Left lung (tissue), 10 donors: Measurements from ENCODE around the gene KCNN4. TPM values are rescaled to one million over a fixed set of nuclear protein-coding genes. Genes with fewer than 3 reads are reported as not detected.

Experiments
- ATAC-seq: fragments of 200-7000 bp; cut with Tn5 transposase; one replicate; pipeline ENCODE4 v1.9.1; 2020; ENCODE audit warnings: moderate library complexity
- DNase-seq, 4 donors: peaks; one replicate each; pipeline ENCODE4 v3.0.0-alpha.2; 2013 to 2020
- H3K27ac ChIP-seq, 2 donors: fragments of 200-600 bp; sonication (generic) in 1 of 2; one replicate each; pipeline versions ENCODE4 v1.5.0 to v1.8.0; 2020 to 2021
- H3K27me3 ChIP-seq, 2 donors: fragments of 200-600 bp; sonication (generic) in 1 of 2; one replicate each; pipeline versions ENCODE4 v1.5.0 to v1.8.0; 2020 to 2021
- H3K36me3 ChIP-seq, 2 donors: fragments of 200-600 bp; sonication (generic) in 1 of 2; one replicate each; pipeline versions ENCODE4 v1.5.0 to v1.8.0; 2020 to 2021
- H3K4me1 ChIP-seq, 2 donors: fragments of 200-600 bp; one replicate each; pipeline ENCODE4 v1.8.0; 2021
- H3K4me3 ChIP-seq, 2 donors: fragments of 200-600 bp; sonication (generic) in 1 of 2; one replicate each; pipeline versions ENCODE4 v1.5.0 to v1.8.0; 2020 to 2021; ENCODE audit warnings: mild to moderate bottlenecking in 1 of 2
- H3K9me3 ChIP-seq, 2 donors: fragments of 200-600 bp; sonication (generic) in 1 of 2; one replicate each; pipeline versions ENCODE4 v1.5.0 to v1.8.0; 2020 to 2021
- CTCF ChIP-seq, 2 donors: fragments of 200-600 bp; sonication (generic) in 1 of 2; IDR thresholded peaks; one replicate each; pipeline versions ENCODE4 v1.5.0 to v1.8.0; 2021; ENCODE audit warnings: antibody characterized with exemption in 2 of 2
- intact Hi-C, 2 donors: fragments of 100-400 bp; cut with DNase I; formaldehyde crosslinking; loops; one replicate each; pipeline versions ENCODE4 v1.11.2 to v1.14.2; 2022
- polyA plus RNA-seq, 6 donors: library from polyadenylated mRNA; unstranded; fragments of 120-200 nt; gene quantifications; one replicate each; pipeline ENCODE4 v1.2.1, GENCODE V29; 2013; ENCODE audit not compliant: insufficient read length in 6 of 6
- total RNA-seq, 2 donors: library from RNA; stranded (reverse); fragmentation: NEBNext Ultra II Directional; extraction: Animal tissue kit (Norgen Biotek cat#: 25700); gene quantifications; one replicate each; pipeline ENCODE4 v1.2.1, GENCODE V29; 2021
- donor health status: DM: no; HTN: yes; CAD: no.
- donor health status: DM: no; HTN: no; CAD: no.

Gene KCNN4
- total and polyA plus RNA-seq, 8 donors = 0.67 to 21.5 (median 2.5) TPM

- Histone ChIP-seq H3K36me3 (no peaks in the 10 kb centered on the region), H3K27ac (no peak overlapping the region), H3K4me1 (peaks cover 0 to 15% of the 10 kb centered on the region in 2 donors), H3K9me3 (no peaks in the 10 kb centered on the region), H3K27me3 (peaks cover 0 to 25% of the 10 kb centered on the region in 2 donors), H3K4me3 (peak overlapping the region; percentile 35 to 52)
- TF ChIP-seq CTCF (IDR thresholded peaks at IDR 0.05) = no peak
- no peak for ATAC-seq
- DNase-seq = no peak
- intact Hi-C loops = no loop called here
Observed at GRCh38 chr19:43798026-43798545, 17.3 kb upstream of the KCNN4 start.

- no peak overlapping the region for H3K4me3 ChIP-seq
- intact Hi-C loops = no loop called here
- H3K27me3 ChIP-seq = peaks cover 0 to 28% of the 10 kb centered on the region in 2 donors
- no peak for TF ChIP-seq CTCF (IDR thresholded peaks at IDR 0.05)
- H3K36me3 ChIP-seq = no peaks in the 10 kb centered on the region
- no peak overlapping the region for H3K27ac ChIP-seq
- DNase-seq (no peak), ATAC-seq (no peak)
- no peaks in the 10 kb centered on the region for H3K9me3 ChIP-seq
- H3K4me1 ChIP-seq = peaks cover 0 to 15% of the 10 kb centered on the region in 2 donors
Observed at GRCh38 chr19:43797556-43797955, 16.8 kb upstream of the KCNN4 start.

GRCh38 chr19:43797118-43797517 is 16.3 kb upstream of the KCNN4 start:
- Histone ChIP-seq H3K27me3 (peaks cover 0 to 28% of the 10 kb centered on the region in 2 donors), H3K4me3 (no peak overlapping the region), H3K9me3 (no peaks in the 10 kb centered on the region), H3K4me1 (peaks cover 0 to 15% of the 10 kb centered on the region in 2 donors), H3K27ac (no peak overlapping the region), H3K36me3 (no peaks in the 10 kb centered on the region)
- DNase-seq (no peak), ATAC-seq (no peak)
- intact Hi-C loops = no loop called here
- no peak for TF ChIP-seq CTCF (IDR thresholded peaks at IDR 0.05)

GRCh38 chr19:43790587-43790986 is 9.8 kb upstream of the KCNN4 start:
- H3K27me3 ChIP-seq = peaks cover 0 to 8% of the 10 kb centered on the region in 2 donors
- H3K9me3 ChIP-seq = no peaks in the 10 kb centered on the region
- ATAC-seq = no peak
- TF ChIP-seq CTCF (IDR thresholded peaks at IDR 0.05) = no peak
- no peak for DNase-seq
- intact Hi-C loops = no loop called here
- no peak overlapping the region for H3K4me3 ChIP-seq
- H3K4me1 ChIP-seq = peaks cover 0 to under 1% of the 10 kb centered on the region in 2 donors
- H3K36me3 ChIP-seq = no peaks in the 10 kb centered on the region
- H3K27ac ChIP-seq = no peak overlapping the region

- intact Hi-C loops = no loop called here
- peaks cover 0 to 8% of the 10 kb centered on the region in 2 donors for H3K27me3 ChIP-seq
- H3K4me3 ChIP-seq = no peak overlapping the region
- peaks cover 0 to 16% of the 10 kb centered on the region in 2 donors for H3K4me1 ChIP-seq
- ATAC-seq = no peak
- no peaks in the 10 kb centered on the region for H3K36me3 ChIP-seq
- H3K27ac ChIP-seq = no peak overlapping the region
- H3K9me3 ChIP-seq = no peaks in the 10 kb centered on the region
- DNase-seq = peak in 1 of 4 donors; percentile 23
- no peak for TF ChIP-seq CTCF (IDR thresholded peaks at IDR 0.05)
Observed at GRCh38 chr19:43789029-43789428, 8.3 kb upstream of the KCNN4 start.
